COR-L47 (cell line): ENCODE results near the gene NOP14.
A peak's percentile ranks its signal among the peaks of the same experiment; 100 is the strongest.
"Not testable (repeated sequence)": the region's sequence is repeated elsewhere in the genome, so short reads cannot be mapped to it uniquely, and the experiment has no call there.

Experiments used
- DNase-seq: peaks from one replicate; lab custom pipeline; 2025; lab: John Stamatoyannopoulos, UW

The NOP14 gene

DNA sequence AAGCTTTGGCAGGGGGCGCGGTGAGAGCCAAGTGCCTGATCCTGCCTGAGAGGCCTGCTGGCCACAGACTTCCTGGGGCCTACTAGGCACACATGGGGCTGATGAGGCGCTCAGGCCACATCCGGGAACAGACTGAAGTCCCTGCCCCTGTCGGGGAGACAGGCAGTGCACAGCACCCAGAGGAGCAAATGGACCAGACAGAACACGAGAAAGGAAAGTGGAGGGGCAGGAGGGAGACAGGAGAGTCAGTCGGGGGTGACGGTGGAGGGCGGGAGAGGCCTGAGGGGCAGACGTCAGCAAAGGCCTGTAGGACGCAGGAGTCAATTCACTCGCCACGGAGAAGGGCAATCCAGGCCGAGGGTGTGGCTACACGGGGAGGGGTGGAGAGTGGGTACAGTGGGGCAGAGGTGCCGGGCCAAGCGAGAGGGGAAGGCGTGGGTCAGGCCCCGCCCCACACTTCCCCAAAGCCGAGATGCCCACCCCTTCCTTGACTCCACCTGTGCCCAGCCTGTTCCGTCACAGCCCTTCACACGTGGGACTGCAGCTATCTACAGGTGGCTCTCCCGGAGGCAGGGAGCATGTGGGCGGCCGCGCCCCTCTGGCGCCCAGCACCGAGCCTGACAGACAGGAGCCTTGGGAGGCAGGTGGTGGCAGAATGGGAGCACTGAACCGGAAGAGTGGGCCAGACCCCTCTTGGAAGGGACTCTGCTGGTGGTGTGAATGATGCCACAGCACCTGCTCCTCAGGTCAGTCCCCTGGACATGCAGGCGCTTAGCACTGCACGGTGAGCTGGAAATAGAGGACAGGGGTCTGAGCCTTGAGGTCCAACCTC lies 20.5 kb downstream of the NOP14 start:
- DNase-seq = no peak

DNA sequence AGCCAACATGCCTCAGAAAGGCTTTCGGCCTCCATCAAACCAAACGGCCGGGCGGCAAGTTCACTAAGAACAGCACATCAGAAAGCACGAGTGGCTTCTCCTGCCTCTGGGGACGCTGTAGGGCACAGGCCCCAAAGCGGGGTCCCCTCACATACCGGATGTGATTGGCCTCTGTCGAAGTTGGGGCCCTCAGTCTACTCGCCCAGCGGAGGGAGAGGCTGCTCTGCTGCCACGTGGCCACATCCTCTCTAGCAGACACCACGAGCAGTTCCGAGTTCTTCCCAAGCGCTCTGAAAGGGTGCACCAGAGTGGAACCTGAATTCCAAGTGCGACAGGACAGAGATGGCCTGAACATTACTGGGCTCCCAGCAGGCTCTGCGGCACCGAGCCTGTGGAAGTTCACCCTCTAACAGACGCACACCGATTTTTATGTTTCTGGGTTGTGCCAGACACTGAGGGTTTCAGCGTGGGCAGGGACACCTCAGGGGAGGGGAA lies 21.1 kb downstream of the NOP14 start:
- DNase-seq = no peak

DNA sequence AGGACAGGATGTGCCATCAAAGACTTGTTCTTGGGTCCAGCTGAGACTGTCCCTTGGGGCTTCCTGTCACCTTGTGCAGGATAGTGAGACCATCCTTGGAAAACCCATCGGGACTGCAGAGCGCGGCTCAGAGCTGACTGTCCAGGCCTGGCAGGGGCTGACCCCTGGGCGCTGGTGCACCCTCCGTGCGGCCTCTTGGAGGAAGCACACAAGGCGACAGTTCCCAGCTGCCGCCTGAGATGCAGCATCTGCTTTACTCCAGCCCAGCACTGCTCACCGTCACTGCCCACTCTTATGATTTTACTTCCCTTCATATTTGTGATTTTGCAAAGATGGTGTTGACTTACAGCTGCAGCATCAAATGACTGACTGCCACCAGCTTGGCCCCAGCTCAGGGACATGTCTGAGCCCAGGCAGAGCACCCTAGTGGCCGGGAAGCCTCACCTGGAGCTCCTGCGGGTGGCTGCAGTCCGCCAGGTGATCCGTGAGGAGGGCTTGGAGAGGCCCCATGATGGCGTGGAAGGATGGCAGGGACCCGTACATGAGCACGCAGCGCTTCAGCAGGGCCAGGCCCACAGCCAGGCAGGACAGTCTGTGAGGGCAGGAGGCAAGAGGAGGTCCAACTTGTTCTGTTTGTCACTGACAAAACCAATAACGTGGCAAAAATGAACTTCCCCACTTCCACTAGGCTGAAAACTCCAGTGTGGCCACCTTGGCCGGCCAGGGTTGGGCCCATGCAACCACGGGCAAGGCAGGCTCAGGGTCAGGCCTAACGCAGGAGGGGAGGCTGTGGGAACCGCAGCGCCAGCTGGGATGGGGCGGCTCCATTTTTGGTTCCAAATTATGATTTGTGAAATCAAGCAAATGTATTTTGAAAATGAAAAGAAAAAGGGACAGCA lies 21.8 kb downstream of the NOP14 start:
- no peak for DNase-seq

DNA sequence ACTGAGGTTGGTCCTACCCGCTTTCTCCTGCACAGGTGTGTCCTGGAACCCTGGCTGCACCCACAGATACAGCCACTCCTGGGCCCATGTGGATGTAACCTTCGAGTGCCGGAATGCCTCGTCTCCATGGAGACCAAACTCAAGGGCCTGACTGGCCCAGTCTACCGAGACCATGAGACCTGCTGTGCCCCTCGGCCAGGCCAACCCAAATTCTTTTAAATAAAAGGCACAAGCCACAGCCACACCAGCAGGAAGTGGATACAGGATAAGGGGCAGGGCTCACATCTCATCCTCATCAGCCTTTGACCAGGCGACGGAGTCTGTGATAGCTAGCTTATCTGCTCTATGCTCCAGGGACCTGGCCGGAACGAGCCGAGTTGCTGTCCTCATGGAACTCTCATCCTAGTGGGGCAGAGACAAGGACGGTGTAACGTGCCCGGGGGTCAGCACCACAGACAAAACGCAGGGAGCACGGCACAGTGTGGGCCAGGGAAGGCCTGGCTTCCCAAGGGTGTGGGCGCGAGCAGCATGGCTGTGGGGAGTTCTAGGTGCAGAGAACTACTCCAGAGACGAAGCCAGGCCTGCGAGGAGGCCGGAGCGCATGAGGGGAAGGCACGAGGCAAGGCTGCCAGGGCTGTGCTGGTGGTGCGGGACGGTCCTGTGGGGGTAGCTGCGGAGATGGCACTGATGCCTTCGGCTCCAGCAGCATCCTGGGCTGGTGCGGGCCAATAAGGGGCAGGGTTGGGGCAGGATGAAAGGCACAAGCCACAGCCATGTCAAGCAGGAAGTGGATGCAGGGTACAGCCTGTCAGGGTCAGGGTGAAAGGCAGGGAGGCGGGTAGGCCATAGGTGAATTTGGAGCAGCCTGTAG lies 22.7 kb downstream of the NOP14 start:
- no peak for DNase-seq

DNA sequence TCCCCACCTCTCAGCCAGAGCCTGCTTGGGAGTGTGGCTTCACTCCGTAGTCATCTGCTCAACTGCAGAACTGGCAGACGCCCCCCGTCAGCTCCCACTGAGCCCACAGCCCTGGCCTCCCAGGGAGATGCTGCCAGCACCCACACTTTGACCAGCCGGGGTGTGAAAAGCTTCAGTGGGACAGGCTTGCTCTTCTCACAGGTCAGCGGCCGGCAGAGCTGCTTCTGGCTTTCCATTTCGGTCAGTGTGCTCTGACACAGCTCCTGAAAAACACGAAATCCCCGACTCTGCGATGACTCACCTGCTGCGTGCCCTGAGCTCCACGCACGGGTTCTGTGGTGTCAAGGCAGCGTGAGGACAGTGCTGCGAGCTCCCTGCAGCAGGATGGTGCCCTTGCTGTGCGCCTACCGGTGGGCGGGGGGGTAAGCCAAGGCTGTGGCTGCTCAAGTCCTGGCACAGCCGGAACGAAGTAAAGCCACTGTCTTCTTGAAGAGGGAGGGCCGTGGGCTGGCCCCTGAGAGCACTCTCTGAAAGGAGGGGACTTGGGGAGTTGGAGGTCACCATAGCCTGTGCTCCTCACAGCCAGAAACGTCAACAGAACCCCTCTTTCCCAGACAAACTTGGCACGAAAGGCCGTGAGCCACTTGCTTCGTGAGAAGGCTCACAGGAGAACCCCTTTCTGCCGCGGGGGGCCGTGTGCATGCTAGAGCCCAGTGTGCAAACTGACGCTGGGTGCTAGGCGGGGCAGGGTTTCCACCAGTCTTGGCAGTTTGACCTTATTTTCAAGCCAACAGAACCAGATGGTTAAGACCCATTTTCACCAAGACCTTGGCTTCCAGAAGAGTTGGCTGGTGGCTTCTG lies 23.6 kb downstream of the NOP14 start:
- no peak for DNase-seq

DNA sequence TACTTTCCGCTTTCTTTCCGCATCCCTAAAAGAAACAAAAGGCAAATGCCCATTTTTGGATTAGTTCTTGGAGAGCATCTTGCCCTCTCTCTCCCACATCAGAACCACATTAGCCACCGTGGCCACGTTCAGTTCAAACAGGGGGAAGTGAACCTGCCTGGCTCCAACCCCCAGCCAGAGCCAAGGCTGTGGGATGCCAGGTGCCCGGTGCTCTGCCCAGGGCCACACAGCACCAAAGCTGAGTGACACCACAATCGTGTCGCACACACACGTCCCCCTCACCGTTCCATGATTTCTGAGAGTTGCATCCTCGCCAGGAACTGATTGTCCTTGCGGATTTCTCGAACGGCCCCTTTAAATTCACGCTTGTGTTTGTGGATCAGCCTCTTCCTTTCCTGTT lies 24.3 kb downstream of the NOP14 start:
- DNase-seq = no peak

DNA sequence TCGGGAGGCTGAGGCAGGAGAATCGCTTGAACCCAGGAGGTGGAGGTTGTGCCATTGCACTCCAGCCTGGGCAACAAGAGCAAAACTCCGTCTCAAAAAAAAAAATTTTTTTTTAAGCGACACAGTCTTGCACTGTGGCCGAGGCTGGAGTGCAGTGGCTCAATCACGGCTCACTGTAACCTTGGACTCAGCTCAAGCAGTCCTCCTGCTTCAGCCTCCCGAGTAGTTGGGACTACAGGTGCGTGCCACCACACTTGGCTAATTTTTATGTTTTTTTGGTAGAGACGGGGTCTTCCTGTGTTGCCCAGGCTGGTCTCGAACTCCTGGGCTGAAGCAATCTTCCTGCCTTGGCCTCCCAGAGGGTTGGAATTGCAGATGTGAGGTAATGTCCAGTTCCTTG lies 24.8 kb downstream of the NOP14 start:
- not testable (repeated sequence) for DNase-seq

DNA sequence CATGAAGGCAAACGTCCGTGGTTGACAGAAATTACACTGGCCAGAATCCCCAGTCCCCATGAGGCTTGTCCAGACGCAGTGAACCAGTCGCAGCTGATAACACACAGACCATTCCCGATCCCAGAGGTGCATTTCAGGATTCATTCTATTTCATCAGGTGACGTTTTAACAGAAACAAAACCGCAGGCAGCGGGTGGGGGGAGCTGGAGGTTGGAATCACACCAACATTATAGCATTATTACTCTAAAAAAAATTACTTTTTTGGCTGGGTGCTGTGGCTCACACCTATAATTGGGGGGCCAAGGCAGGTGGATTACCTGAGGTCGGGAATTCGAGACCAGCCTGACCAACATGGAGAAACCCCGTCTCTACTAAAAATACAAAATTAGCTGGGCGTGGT lies 25.2 kb downstream of the NOP14 start:
- no peak for DNase-seq

DNA sequence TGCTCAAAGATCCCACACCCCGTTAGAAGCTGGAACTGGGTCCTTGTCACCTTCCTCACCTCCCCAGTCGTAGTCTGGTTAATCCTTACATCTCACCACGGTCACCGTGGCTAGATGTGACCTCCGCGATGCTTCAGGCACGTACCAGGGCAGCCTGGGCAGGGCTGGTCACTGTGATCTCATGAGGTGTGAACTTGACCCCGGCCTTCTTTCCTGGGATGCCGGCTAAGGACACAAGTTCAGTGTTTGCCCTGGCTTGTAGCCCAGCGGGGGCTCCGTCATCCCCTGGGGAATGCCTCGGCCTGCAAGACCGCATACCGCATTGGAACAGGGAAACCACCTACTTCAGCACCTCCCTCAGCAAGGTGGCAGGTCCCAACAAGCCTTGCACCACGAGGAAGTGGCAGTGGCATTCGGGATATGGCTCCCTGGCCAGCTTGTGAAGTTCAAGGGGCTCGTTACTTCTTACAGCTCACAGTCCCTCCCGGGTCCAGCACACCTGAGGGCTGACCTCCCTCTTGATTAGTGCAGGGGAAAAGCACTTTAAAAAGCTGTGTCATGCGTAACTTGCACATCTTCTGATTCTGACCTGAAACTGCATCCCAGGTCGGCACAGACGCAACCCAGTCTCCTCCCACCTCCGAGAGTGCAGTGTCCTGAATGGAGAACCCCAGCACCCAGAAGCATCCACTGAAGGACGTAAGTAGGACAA lies 25.9 kb downstream of the NOP14 start:
- no peak for DNase-seq

DNA sequence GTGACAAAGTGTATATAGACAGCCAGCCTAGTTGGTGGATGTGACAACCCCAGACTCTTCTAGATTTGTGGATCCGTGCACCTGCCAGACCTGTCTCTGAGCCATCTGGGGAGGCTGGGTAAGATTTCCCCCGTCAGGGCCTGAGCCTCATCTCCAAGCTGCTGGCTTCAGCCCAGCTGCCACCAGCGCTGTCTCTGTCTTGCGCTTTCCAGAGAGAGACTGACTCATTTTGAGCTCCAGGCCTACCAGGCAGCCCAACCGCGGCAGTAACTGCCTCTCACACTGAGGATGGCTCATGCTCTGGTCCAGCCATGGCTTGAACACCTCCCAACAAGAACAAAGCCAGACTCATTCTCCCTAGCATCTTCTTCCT lies 26.4 kb downstream of the NOP14 start:
- no peak for DNase-seq

DNA sequence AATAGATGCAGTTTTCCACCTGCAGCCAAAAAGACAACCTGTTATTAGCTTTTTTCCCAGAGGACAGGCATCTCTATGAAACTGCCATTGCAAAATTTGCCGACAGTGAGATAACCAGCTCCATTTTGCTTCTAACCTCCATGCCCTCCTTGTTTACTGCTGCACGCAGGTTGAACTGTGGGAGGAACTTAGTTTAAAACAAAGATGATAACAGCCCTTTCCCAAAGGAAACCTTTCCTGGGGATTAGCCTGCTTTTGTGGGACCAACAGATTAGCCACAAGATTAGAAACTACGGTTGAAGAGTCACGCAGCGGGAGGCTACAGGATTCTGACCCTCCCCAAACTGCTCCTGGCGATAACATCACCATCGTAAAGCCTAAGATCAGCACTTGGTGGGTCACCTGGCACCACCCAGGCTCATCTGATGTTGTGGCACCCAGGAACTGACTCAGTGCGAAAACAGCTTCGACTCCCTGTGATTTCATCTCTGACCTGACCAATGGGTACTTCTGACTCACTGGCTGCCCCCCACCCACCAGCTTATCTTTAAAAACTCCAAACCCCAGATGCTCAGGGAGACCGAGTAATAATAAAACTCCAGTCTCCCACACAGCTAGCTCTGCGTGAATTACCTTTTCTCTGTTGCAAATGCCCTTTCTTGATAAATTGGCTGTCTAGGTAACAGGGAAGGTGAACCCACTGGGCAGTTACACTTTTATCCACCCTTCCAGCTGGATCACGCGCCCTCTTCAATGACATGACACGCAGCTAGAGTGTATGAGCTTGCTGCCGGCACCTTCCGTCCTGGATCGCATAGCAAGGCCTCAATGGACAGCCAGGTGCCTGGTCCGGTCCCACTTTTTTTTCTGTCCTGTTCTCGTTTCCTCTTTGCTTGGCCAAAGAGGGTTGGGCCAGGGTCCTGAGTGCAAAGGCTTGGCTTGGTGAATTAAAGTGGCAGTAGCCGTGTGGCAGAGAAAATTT lies 27.2 kb downstream of the NOP14 start:
- no peak for DNase-seq

DNA sequence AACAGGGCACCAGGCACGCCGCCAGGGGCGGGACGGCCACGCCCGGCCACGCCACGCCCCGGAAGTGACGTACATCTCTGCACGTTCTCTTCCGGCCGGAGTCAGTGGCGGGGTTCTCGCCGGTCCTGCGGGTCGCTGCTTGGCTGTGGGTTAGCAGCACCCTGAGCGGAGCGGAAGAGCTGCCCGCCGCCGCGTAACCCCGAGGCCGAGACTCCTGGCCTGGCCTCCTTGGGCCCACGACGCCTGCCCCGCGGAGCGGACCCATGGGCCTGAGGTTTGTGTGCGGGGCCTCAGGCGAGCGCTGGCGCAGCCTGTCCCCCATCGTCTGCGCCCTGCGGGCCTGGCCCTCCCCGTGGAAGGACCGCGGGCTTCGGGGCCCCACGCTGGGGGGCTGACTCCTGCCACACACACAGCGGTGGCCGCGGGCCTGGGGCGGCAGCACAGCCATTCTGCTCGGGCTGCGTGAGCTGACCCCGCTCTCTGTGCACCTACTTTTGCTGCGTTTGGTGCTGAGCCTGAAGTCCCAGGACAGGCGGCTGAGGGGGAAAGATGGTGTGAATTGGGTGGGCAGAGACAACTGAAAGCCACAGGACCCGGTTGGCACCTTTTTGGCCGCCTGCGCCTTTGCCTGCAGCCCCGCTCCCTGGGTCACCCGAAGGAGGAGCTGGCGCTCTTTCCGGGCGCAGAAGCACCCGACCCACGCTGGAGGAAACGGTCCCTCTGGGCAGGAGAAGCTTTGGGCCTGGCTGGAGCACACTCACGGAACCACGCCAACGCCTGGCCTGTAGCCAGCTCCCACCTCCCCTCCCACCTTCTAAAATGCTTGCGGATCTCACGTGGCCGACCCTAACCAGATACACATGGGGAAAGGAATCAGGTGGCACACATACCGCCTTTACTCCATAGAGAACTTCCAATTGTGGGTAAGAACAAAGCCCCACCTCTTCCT lies 28.1 kb downstream of the NOP14 start:
- peak; percentile 80 for DNase-seq

DNA sequence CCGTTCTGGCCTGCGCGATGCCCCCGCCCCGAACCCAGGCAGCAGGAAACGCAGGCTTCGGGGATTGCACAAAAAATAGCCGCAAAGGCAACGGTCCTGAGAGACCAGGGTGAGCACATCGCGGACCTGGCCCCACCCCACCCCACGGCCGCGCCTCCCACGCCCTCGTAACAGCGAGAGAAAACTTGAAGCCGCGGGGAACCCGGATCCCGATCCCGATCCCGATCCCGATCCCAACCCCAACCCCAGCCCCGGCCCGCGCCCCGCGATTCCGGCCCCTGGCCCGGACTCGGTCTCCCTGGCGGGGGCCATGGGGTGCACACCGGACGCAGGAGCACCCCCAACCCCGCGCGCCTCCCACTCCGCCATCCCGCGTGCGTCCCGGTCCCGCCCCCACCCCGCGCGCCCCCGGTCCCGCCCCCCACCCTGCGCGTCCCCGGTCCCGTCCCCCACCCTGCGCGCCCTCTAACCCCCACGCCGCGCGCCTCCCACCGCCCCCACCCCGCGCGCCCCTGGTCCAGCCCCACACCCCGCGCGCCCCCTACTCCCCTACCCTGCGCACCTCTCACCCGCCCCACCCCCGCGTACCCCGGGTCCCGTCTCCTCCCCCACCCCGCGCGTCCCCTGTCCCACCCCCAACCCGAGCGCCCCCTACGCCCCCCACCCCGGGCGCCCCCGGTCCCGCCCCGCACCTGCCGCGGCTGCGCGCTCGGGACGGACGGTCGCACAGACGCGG lies 29.0 kb downstream of the NOP14 start:
- no peak for DNase-seq

DNA sequence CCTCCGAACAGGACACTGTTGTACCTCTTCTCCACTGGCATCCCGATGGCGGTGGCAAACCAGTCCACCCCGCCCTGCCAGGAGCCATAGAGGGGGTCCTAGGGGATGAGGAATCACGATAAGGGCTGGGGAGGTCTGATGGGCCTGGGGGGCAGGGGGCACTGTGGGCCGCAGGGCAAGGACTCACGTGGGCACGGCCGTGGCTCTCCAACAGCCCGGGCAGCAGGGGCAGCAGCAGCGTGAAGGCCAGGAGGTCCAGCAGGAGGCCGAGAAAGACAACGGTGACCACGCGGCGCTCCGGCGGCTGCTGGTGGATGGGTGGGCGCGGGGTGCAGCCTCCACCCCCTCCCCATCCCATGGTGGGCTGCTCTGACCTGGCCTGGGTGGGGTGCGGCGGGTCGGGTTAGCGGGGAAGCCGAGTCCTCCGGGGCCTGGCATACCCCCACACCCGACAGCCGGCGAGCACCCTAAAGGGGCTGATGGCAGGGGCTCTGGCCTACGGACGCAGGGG lies 29.6 kb downstream of the NOP14 start:
- DNase-seq = no peak

DNA sequence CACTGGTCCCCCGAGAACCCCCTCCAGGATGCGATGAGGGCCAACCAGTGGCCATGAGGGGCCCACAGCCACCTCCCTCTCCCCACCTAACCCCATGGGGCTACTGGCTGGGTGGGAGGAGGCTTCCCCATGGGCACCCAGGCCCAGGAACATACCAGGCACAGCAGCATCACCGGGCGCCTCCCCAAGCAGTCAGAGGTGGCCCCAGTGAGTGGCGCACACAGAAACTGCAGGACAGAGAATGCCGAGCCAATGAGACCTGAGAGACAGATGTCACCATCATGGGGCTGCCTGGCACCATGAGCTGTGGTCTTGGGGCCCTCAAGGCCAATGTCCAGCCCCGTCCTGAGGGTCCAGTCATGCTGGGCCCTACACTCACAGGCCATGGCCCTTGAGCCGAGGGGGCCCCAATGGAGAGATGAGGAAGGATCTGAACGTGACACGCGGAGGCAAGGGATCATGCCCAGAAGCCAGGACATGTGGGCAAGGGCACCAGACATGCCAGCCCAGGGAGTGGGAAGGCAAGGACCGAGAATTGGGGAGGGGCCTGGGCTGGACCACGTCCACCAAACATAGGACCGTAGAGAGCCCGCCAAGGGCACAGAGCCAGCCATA lies 30.1 kb downstream of the NOP14 start:
- no peak for DNase-seq

DNA sequence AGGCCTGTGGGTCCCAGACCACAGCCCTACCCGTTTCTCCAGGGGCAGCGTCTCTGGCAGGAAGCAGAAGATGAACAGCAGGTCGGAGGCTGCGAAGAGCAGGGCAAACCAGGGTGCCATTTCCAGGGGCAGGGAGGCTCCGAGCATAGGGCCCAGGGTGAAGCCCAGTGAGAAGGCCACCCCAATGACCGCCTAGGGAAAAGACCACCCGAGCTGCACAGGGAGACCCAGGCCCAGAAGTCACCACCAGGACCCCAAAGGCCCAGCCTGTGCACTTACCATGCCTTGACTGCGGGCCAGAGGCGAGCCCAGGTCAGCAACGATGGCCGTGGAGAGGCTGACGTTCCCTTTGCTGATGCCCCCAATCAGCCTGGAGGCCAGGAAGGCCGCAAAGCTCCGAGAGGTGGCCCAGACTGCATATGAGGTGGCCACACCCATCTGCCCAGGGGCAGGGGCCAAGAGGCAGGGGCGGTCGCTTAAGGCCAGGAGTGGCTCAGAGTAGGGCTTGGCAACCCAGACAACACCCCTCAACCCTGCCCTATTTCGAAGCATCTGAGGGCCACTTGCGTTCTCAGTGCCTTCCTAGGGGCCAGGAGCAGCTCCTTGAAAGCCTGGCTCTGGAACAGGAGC lies 30.8 kb downstream of the NOP14 start:
- DNase-seq = no peak
